Muscle of leg (tissue), 11 donors: ENCODE data around the gene PRR20G. TPM values are rescaled to one million over a fixed set of nuclear protein-coding genes. Genes with fewer than 3 reads are reported as not detected.
A peak's percentile ranks its signal among the peaks of the same experiment; 100 is the strongest.

ENCODE experiments used
- DNase-seq: peaks from one replicate; pipeline ENCODE4 v3.0.0; 2013
- H3K27ac ChIP-seq: one replicate; pipeline ENCODE4 v1.5.1; 2013; ENCODE audit warnings: mild to moderate bottlenecking, low read length, control low read depth
- H3K27me3 ChIP-seq: one replicate; pipeline ENCODE4 v1.6.1; 2013; ENCODE audit warnings: low read length; ENCODE audit not compliant: control insufficient read depth, insufficient read depth
- H3K36me3 ChIP-seq: one replicate; pipeline ENCODE4 v1.6.1; 2013; ENCODE audit warnings: low read length; ENCODE audit not compliant: control insufficient read depth, insufficient read depth
- H3K4me1 ChIP-seq: one replicate; pipeline ENCODE4 v1.6.1; 2013; ENCODE audit warnings: low read length; ENCODE audit not compliant: control insufficient read depth, insufficient read depth
- H3K4me3 ChIP-seq: one replicate; pipeline ENCODE4 v1.5.1; 2013; ENCODE audit warnings: low read length, control low read depth
- H3K9me3 ChIP-seq: replicated peaks from 2 replicates; pipeline ENCODE4 v1.6.1; 2013; ENCODE audit warnings: low read depth, low read length; ENCODE audit not compliant: control insufficient read depth
- WGBS: methylation state at CpG from one replicate; pipeline ENCODE4 v1.1.5; 2013; ENCODE audit warnings: missing lambda C conversion rate; ENCODE audit not compliant: insufficient coverage; 5-methylcytosine and 5-hydroxymethylcytosine counted together
- polyA plus RNA-seq, 8 donors: library from polyadenylated mRNA; unstranded; fragments of 120-200 nt; gene quantifications; one replicate each; pipeline versions ENCODE4 v1.2.1 to v1.2.3, GENCODE V29; 2013; ENCODE audit warnings: inconsistent platforms in 1 of 8, low replicate concordance in 1 of 8; ENCODE audit not compliant: insufficient read length in 8 of 8, insufficient read depth in 1 of 8
- total RNA-seq: library from RNA; stranded (reverse); fragments of 120-200 nt; gene quantifications from one replicate; pipeline ENCODE4 v1.2.4, GENCODE V29; 2013

The PRR20G gene
- total and polyA plus RNA-seq, 9 donors = not detected

DNA sequence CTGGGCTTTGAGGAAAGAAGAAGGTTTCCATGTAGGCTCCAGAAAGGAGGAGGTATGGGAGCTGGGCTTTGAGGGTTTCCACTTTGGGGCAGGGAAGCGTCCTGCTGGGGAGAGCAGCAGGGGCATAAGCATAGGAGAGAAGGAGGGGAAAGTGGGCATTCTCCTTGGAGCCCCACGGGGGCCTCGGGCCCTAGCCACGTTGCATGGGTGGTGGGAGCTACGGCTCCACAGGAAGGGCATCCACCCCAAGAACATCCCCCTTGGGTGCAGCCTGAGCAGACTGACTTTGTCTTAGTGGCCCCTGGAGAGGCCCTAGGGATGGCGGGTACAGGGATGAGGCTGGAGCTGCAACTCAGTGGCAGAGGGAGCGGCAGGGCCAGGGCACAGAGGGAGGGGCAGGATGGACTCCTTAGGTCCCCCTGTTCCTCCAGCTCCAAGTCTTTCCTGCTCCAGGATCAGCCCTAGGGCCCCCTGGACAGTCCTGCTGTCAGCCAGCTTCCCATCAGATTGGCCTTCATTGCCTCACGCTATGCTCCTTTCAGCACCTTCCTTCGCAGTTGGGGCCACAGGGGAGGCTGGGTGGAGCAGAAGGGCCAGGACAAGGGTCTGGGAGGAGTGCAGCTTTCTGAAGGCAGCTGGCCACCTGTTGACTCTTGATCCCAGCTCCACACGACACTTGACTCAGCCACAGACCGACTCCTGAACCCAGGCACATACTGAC lies 22.9 kb downstream of the PRR20G start:
- no peaks in the 10 kb centered on the region for H3K4me1 ChIP-seq
- H3K9me3 ChIP-seq = peaks cover 11% of the 10 kb centered on the region
- H3K4me3 ChIP-seq = no peak overlapping the region
- no peaks in the 10 kb centered on the region for H3K36me3 ChIP-seq
- no peak for DNase-seq
- no peak overlapping the region for H3K27ac ChIP-seq
- 85% methylated on average over 7 of the region's 11 CpGs for WGBS
- H3K27me3 ChIP-seq = peaks cover 2% of the 10 kb centered on the region

DNA sequence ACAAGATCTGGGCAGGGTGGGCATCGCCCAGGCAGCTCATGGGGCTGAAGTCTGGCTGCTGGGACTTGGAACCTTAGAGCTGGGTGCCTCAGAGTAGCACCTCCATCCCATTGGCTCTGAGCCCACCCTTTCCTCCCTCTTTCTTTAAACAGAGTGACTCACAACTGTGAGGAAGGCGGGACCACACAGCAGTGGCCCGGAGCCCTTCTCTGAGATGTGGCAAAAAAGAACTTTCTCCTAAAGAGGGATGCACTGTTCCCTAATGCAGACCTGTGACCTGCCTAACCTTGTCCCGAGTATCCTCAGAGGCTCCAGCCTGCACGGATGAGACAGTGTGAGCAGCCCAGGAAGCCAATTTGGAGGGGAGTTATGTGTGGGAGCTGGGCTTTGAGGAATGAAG lies 23.6 kb downstream of the PRR20G start:
- Histone ChIP-seq H3K36me3 (no peaks in the 10 kb centered on the region), H3K27me3 (peaks cover 2% of the 10 kb centered on the region), H3K4me1 (no peaks in the 10 kb centered on the region), H3K9me3 (peaks cover 8% of the 10 kb centered on the region), H3K4me3 (no peak overlapping the region), H3K27ac (no peak overlapping the region)
- no peak for DNase-seq
- WGBS = 66% methylated on average over 5 of the region's 5 CpGs

DNA sequence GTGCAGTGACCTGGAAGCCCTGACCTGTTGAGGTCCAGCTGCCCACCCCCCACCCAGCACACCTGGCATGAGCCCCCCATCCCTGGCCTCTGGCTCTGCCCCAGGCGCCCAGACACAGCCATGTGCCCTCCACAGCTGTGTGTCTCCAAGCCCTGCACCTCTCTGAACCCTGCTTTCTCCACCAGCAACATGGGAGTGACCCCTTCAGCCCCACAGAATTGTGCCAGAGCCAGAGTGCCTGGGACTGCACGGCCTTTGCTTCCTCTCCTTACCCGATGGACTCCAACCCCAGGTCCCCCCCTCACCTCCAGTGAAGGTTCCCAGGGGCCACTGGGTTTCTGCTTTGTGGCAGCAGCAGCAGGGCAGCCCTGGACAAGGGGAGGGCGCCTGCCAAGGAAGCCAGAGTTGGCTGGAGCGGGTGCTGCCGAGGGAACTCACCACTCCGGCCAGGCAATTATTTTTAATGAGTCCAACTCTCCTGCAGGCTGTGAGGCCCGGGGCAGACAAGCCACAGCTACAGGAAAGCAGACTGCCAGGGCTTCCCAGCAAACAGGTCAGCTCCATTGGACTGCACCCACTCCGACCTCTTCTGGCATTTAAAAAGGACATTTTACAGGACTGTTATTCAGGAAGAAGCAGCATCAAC lies 24.1 kb downstream of the PRR20G start:
- H3K27me3 ChIP-seq = peaks cover 2% of the 10 kb centered on the region
- DNase-seq = no peak
- H3K4me1 ChIP-seq = no peaks in the 10 kb centered on the region
- H3K9me3 ChIP-seq = peaks cover 2% of the 10 kb centered on the region
- H3K27ac ChIP-seq = no peak overlapping the region
- no peak overlapping the region for H3K4me3 ChIP-seq
- WGBS = 57% methylated on average over 8 of the region's 9 CpGs
- no peaks in the 10 kb centered on the region for H3K36me3 ChIP-seq

DNA sequence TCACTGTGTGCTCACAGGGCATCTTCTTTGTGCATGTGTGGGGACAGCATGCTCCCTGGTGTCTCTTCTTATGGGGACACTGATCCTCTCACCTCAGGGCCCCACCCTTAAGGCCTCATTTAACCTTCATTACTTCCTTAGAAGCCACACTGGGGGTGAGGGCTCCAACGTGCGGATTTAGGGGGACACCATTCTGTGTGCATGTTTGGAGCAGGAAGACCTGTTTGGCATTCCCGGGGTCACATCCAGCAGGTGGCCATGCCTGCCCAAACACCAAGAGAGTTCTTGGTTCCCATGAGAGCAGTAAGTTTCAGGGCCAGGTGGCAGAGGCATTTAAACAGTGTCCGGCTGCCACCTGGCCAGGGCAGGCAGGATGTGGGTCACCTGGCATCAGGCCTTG lies 24.8 kb downstream of the PRR20G start:
- Histone ChIP-seq H3K27me3 (peaks cover 2% of the 10 kb centered on the region), H3K9me3 (no peaks in the 10 kb centered on the region), H3K27ac (no peak overlapping the region), H3K4me3 (no peak overlapping the region), H3K36me3 (no peaks in the 10 kb centered on the region), H3K4me1 (no peaks in the 10 kb centered on the region)
- WGBS = 82% methylated on average over 4 of the region's 4 CpGs
- DNase-seq = no peak

DNA sequence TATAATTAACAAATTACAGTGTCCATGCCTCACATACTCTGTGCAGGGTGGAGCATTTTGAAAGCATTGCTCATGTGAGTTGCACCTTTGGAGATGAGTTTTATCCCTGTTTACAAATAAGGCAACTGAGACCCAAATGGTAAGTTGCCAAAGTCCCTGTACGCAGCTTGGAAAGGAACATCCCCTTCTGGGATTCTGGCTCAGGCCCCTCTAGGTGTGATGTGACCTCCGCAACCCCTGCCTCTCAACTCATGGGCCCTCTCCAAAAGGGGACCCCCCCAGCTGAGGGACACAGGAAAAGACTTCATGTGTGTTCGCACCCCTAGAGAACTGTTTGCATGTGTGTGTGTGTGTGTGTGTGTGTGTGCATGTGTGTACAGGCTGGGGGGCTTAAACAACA lies 25.3 kb downstream of the PRR20G start:
- Histone ChIP-seq H3K36me3 (no peaks in the 10 kb centered on the region), H3K9me3 (no peaks in the 10 kb centered on the region), H3K4me3 (no peak overlapping the region), H3K4me1 (no peaks in the 10 kb centered on the region), H3K27me3 (peaks cover 2% of the 10 kb centered on the region), H3K27ac (no peak overlapping the region)
- DNase-seq = no peak
- WGBS = 100% methylated on average over 2 of the region's 3 CpGs

DNA sequence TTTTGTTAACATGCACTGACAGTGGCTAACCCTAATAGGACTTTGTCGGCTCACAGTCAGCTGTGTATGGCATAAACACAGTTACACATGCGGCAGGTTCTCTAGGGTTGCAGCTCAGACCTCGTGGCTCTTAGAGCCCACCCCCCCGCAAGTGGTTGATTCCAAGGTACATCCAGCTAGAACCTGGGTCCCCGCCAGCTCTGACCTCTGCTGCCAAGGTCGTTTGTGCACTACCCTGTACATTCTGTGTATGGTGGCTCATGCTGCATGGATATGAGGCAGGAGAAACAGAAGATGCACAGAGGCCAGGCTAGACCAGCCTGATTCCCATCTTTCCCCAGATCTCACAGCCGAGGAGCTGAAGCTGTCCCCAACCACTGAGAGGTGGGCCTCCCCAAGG lies 25.9 kb downstream of the PRR20G start:
- Histone ChIP-seq H3K4me3 (no peak overlapping the region), H3K4me1 (no peaks in the 10 kb centered on the region), H3K9me3 (no peaks in the 10 kb centered on the region), H3K27ac (no peak overlapping the region), H3K36me3 (no peaks in the 10 kb centered on the region), H3K27me3 (peaks cover 2% of the 10 kb centered on the region)
- WGBS = 81% methylated on average over 6 of the region's 7 CpGs
- no peak for DNase-seq

DNA sequence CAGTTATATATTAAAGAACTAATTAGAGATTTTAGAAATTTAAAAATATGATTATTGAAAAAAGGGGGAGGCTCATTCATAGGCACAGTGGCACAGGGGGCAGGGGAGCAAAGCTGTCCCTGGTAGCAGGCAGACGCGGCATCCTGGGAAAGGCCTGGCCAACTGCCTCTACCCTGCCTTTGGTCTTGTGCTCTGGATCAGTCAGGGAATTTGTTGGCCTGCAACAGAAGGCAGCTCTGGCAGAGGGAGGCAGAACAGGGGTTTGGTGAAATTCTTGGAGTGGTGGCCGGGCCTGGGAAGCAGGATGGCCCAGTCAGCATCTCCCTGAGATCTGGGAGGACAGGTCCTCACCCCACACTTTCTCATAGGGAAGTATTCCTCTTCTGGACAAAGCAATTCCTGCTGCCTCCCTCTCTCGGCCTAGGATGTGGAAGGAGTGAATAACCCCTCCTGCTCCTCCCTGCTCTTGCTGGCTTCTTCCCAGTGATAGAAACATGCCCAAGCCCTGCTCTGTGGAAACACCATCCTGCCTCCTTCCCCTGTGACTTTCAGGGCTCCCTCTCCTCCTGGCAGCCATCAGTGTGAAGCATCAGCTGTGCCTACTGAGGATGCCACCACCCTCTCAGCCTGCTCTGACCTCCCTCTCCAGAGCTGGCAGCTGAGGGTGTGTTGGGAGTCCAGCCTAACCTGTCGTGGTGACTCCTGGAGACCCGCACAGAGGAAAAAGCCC lies 26.9 kb downstream of the PRR20G start:
- H3K27me3 ChIP-seq = peaks cover 4% of the 10 kb centered on the region

DNA sequence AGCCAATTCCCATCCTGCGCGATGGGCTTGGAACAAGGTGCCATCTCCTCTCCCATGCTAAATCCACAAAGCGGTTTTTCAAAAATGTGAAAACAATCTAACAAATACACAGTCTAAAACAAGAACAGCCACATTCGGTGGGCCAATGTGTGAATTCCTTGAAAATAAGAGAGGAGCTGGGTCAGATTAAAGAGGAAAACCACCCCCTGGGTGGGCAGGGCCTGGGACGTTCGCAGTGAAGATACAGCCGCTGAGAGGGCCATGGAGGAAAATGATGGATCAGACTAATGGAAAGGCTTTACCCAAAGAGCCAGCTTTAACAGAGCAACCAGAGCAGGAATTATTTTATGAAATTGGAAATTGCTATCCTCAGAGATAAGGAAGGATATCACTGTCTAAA lies 27.4 kb downstream of the PRR20G start:
- H3K9me3 ChIP-seq = no peaks in the 10 kb centered on the region
- no peaks in the 10 kb centered on the region for H3K4me1 ChIP-seq
- H3K4me3 ChIP-seq = no peak overlapping the region
- DNase-seq = no peak
- peaks cover 4% of the 10 kb centered on the region for H3K27me3 ChIP-seq
- 50% methylated on average over 2 of the region's 7 CpGs for WGBS
- no peak overlapping the region for H3K27ac ChIP-seq
- H3K36me3 ChIP-seq = no peaks in the 10 kb centered on the region

More for the DNA sequence above, 26.9 kb downstream of the PRR20G start:
- DNase-seq = no peak
- 71% methylated on average over 3 of the region's 6 CpGs for WGBS
- no peak overlapping the region for H3K27ac ChIP-seq
- H3K9me3 ChIP-seq = no peaks in the 10 kb centered on the region
- H3K4me1 ChIP-seq = no peaks in the 10 kb centered on the region
- no peak overlapping the region for H3K4me3 ChIP-seq
- no peaks in the 10 kb centered on the region for H3K36me3 ChIP-seq

DNA sequence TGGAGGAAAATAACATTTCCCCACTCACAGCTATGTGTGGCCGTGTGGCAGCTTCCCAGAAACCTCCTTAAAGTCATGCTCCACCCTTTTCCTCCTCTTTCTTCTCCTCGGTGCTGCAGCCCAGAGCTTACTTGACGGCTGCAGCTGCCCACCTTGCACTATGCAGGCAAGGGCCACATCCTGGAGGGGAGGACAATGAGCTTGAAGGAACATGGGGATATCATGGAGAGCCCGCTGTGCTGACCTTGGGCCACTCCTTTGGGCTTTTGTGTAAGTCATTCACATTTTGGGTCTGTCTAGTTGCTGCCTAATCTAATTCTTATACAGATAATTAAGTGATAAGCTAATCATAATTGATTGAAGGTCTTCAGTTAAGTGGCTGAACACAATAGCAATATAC lies 28.0 kb downstream of the PRR20G start:
- no CpG with 5 or more reads among the region's 4 CpGs for WGBS
- no peaks in the 10 kb centered on the region for H3K4me1 ChIP-seq
- no peak overlapping the region for H3K4me3 ChIP-seq
- no peaks in the 10 kb centered on the region for H3K36me3 ChIP-seq
- peaks cover 4% of the 10 kb centered on the region for H3K27me3 ChIP-seq
- H3K27ac ChIP-seq = no peak overlapping the region
- no peaks in the 10 kb centered on the region for H3K9me3 ChIP-seq
- DNase-seq = no peak

DNA sequence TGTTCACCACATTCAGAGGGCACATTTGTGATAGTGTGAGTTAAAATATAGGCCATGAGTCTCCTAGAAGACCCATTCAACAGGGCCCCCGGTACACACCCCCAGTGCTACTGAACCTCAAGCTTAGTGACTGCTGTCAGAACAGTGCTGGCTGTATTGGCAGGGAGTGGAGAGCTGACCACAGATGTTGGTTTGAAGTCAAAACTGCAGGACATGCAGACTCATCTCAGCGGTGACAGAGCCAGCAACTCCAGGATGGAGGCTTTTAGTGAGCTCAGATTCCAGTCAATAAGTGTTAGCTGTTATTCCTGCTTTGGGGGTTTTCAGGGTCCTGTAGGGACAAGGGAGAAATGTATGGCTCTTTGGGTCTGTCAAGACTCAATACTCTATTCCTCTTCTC lies 29.1 kb downstream of the PRR20G start:
- DNase-seq = peak; percentile 60
- Histone ChIP-seq H3K36me3 (no peaks in the 10 kb centered on the region), H3K4me1 (no peaks in the 10 kb centered on the region), H3K4me3 (no peak overlapping the region), H3K27ac (no peak overlapping the region), H3K9me3 (no peaks in the 10 kb centered on the region), H3K27me3 (peaks cover 2% of the 10 kb centered on the region)
- WGBS = no CpG with 5 or more reads among the region's 2 CpGs
